ENCODE data around the gene ZC3HAV1L.
"Not testable (repeated sequence)": the region's sequence is repeated elsewhere in the genome, so short reads cannot be mapped to it uniquely, and the experiment has no call there.

ZC3HAV1L gene

GRCh38 chr7:139054656-139055055, 18.8 kb upstream of the ZC3HAV1L start:
- H3K18ac ChIP-seq (ENCODE audit: low read length); DNase-seq (ENCODE audit: low spot score); H3K14ac ChIP-seq (ENCODE audit: low read length); H3K4me1 ChIP-seq (ENCODE audit: control insufficient read depth in 2 of 2, insufficient read depth in 1 of 2, low read depth in 1 of 2, low read length in 2 of 2); H3K4ac ChIP-seq (ENCODE audit: low read length); H3K23ac ChIP-seq (ENCODE audit: low read depth, low read length, poor library complexity); H3K27me3 ChIP-seq (ENCODE audit: control insufficient read depth in 3 of 3, insufficient read depth in 3 of 3, low read depth in 1 of 3, low read length in 3 of 3); H3K4me2 ChIP-seq (ENCODE audit: insufficient read depth, low read length, poor library complexity, severe bottlenecking); H2BK120ac ChIP-seq (ENCODE audit: low read depth, low read length); H3K27ac ChIP-seq (replicated peaks; ENCODE audit: low read length); H2BK12ac ChIP-seq (ENCODE audit: low read length); H4K8ac ChIP-seq (ENCODE audit: low read depth, low read length); H2BK15ac ChIP-seq (ENCODE audit: low read length); H3K79me1 ChIP-seq (ENCODE audit: low read depth, low read length); H3K4me3 ChIP-seq (ENCODE audit: low read length in 2 of 2); H3K9me3 ChIP-seq (replicated peaks in 1 of 2; ENCODE audit: control insufficient read depth in 2 of 2, insufficient read depth in 1 of 2, low read depth in 1 of 2, low read length in 2 of 2); H2AFZ ChIP-seq (ENCODE audit: low read length); H2BK5ac ChIP-seq (ENCODE audit: low read length); H4K91ac ChIP-seq (ENCODE audit: low read depth, low read length, poor library complexity); H2AK5ac ChIP-seq (ENCODE audit: low read depth, low read length); H3K9ac ChIP-seq (ENCODE audit: low read depth, low read length, poor library complexity): not testable (repeated sequence)
- peaks cover 0 to 65% of the 10 kb centered on the region in 2 donors for H3K36me3 ChIP-seq (replicated peaks in 1 of 2; ENCODE audit: control insufficient read depth in 2 of 2, insufficient read depth in 2 of 2, low read length in 2 of 2)
- no CpG with 5 or more reads among the region's 14 CpGs for WGBS, 2 donors (ENCODE audit: extremely low coverage in 2 of 2, insufficient read length in 2 of 2, insufficient replicate concordance in 1 of 2)

DNA sequence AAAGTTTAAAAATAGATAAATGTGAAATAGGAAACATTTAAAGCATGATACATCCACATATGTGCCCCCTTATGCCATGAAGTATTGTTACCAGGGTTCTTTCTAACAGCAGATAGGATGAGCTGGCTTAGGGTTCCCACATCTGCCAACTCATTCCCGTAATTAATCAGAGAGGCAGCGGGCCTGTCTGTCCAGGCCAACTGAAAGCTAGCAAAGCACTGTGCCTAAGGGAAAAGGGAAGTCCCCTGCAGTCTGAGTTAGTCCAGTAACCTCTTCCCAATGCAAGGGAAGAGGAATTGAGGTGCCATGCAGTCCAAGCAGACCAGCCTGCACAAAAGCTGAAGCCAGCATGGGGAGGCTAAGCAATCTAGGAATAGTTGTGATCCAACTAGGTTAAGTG, 18.3 kb upstream of the ZC3HAV1L start:
- no peaks in the 10 kb centered on the region for H3K79me1 ChIP-seq (ENCODE audit: low read depth, low read length)
- no CpG with 5 or more reads among the region's 2 CpGs for WGBS, 2 donors (ENCODE audit: extremely low coverage in 2 of 2, insufficient read length in 2 of 2, insufficient replicate concordance in 1 of 2)
- H2AK5ac ChIP-seq (ENCODE audit: low read depth, low read length) = no peak overlapping the region
- no peak overlapping the region for H2BK120ac ChIP-seq (ENCODE audit: low read depth, low read length)
- H2BK12ac ChIP-seq (ENCODE audit: low read length) = no peak overlapping the region
- no peak overlapping the region for H2AFZ ChIP-seq (ENCODE audit: low read length)
- no peak overlapping the region for H3K18ac ChIP-seq (ENCODE audit: low read length)
- H3K27ac ChIP-seq (replicated peaks; ENCODE audit: low read length) = no peak overlapping the region
- no peak overlapping the region for H4K8ac ChIP-seq (ENCODE audit: low read depth, low read length)
- no peak for DNase-seq (ENCODE audit: low spot score)
- H2BK5ac ChIP-seq (ENCODE audit: low read length) = no peak overlapping the region
- no peak overlapping the region for H3K14ac ChIP-seq (ENCODE audit: low read length)
- H2BK15ac ChIP-seq (ENCODE audit: low read length) = no peak overlapping the region
- no peak overlapping the region for H3K4me3 ChIP-seq (ENCODE audit: low read length in 2 of 2)
- H3K4ac ChIP-seq (ENCODE audit: low read length) = no peak overlapping the region
- H3K23ac ChIP-seq (ENCODE audit: low read depth, low read length, poor library complexity) = no peak overlapping the region
- H3K4me1 ChIP-seq (ENCODE audit: control insufficient read depth in 2 of 2, insufficient read depth in 1 of 2, low read depth in 1 of 2, low read length in 2 of 2) = peaks cover 0 to 2% of the 10 kb centered on the region in 2 donors
- no peak overlapping the region for H3K4me2 ChIP-seq (ENCODE audit: insufficient read depth, low read length, poor library complexity, severe bottlenecking)
- H4K91ac ChIP-seq (ENCODE audit: low read depth, low read length, poor library complexity) = no peak overlapping the region
- no peak overlapping the region for H3K9ac ChIP-seq (ENCODE audit: low read depth, low read length, poor library complexity)
- no peaks in the 10 kb centered on the region for H3K27me3 ChIP-seq (ENCODE audit: control insufficient read depth in 3 of 3, insufficient read depth in 3 of 3, low read depth in 1 of 3, low read length in 3 of 3)
- H3K36me3 ChIP-seq (replicated peaks in 1 of 2; ENCODE audit: control insufficient read depth in 2 of 2, insufficient read depth in 2 of 2, low read length in 2 of 2) = peaks cover 0 to 69% of the 10 kb centered on the region in 2 donors
- H3K9me3 ChIP-seq (replicated peaks in 1 of 2; ENCODE audit: control insufficient read depth in 2 of 2, insufficient read depth in 1 of 2, low read depth in 1 of 2, low read length in 2 of 2) = no peaks in the 10 kb centered on the region

DNA sequence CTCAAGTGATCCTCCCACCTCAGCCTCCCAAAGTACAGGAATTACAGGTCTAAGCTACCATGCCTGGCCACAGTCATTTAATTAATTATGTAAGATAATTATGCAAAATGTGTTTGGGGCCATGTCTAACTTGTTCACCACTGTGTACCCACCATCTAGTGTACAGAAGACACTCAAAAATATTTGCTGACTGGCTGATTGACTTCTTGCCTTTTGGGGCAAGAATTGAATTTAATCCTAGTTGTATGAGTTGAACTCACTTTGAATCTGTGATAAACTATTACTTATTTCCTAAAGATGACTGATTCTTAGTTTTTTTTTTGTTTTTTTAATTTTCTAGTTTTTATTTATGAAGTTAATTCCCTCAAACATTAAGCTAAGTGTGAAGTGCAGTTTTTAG, 15.8 kb upstream of the ZC3HAV1L start:
- peaks cover 0 to 72% of the 10 kb centered on the region in 2 donors for H3K36me3 ChIP-seq (replicated peaks in 1 of 2; ENCODE audit: control insufficient read depth in 2 of 2, insufficient read depth in 2 of 2, low read length in 2 of 2)
- H3K79me1 ChIP-seq (ENCODE audit: low read depth, low read length) = no peaks in the 10 kb centered on the region

DNA sequence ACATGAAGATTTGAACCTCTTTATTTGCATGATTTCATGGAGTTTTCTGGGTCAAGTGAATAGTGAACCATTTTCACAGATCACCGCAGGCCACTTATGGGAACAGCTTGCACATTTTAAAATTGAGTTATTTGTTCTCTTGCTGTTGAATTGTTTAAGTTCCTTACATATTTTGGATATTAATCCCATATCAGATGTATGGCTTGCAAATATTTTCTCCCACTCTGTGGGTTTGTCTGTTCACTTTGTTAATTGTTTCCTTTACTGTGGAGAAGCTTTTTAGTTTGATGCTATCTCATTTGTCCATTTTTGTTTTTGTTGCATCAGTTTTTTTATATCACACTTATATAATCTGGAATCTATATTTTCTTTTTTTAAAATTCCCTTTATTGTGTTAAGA, 14.1 kb upstream of the ZC3HAV1L start:
- WGBS, 2 donors (ENCODE audit: extremely low coverage in 2 of 2, insufficient read length in 2 of 2, insufficient replicate concordance in 1 of 2) = no CpG with 5 or more reads among the region's 1 CpG
- no peak for DNase-seq (ENCODE audit: low spot score)
- Histone ChIP-seq H4K91ac (ENCODE audit: low read depth, low read length, poor library complexity) (no peak overlapping the region), H3K23ac (ENCODE audit: low read depth, low read length, poor library complexity) (no peak overlapping the region), H3K9ac (ENCODE audit: low read depth, low read length, poor library complexity) (no peak overlapping the region), H3K14ac (ENCODE audit: low read length) (no peak overlapping the region), H3K27me3 (ENCODE audit: control insufficient read depth in 3 of 3, insufficient read depth in 3 of 3, low read depth in 1 of 3, low read length in 3 of 3) (no peaks in the 10 kb centered on the region), H3K27ac (replicated peaks; ENCODE audit: low read length) (no peak overlapping the region), H3K4ac (ENCODE audit: low read length) (no peak overlapping the region), H2AFZ (ENCODE audit: low read length) (no peak overlapping the region), H2BK15ac (ENCODE audit: low read length) (no peak overlapping the region), H3K4me2 (ENCODE audit: insufficient read depth, low read length, poor library complexity, severe bottlenecking) (no peak overlapping the region), H3K36me3 (replicated peaks in 1 of 2; ENCODE audit: control insufficient read depth in 2 of 2, insufficient read depth in 2 of 2, low read length in 2 of 2) (peaks cover 0 to 80% of the 10 kb centered on the region in 2 donors), H3K18ac (ENCODE audit: low read length) (no peak overlapping the region), H3K9me3 (replicated peaks in 1 of 2; ENCODE audit: control insufficient read depth in 2 of 2, insufficient read depth in 1 of 2, low read depth in 1 of 2, low read length in 2 of 2) (no peaks in the 10 kb centered on the region), H2BK5ac (ENCODE audit: low read length) (no peak overlapping the region), H3K4me3 (ENCODE audit: low read length in 2 of 2) (no peak overlapping the region), H3K4me1 (ENCODE audit: control insufficient read depth in 2 of 2, insufficient read depth in 1 of 2, low read depth in 1 of 2, low read length in 2 of 2) (peaks cover 0 to 2% of the 10 kb centered on the region in 2 donors), H4K8ac (ENCODE audit: low read depth, low read length) (no peak overlapping the region), H3K79me1 (ENCODE audit: low read depth, low read length) (no peaks in the 10 kb centered on the region), H2BK120ac (ENCODE audit: low read depth, low read length) (no peak overlapping the region), H2BK12ac (ENCODE audit: low read length) (no peak overlapping the region), H2AK5ac (ENCODE audit: low read depth, low read length) (no peak overlapping the region)

More for the DNA sequence above, 15.8 kb upstream of the ZC3HAV1L start:
- Histone ChIP-seq H3K4me2 (ENCODE audit: insufficient read depth, low read length, poor library complexity, severe bottlenecking) (no peak overlapping the region), H2AFZ (ENCODE audit: low read length) (no peak overlapping the region), H3K9ac (ENCODE audit: low read depth, low read length, poor library complexity) (no peak overlapping the region), H2BK15ac (ENCODE audit: low read length) (no peak overlapping the region), H4K91ac (ENCODE audit: low read depth, low read length, poor library complexity) (no peak overlapping the region), H2BK12ac (ENCODE audit: low read length) (no peak overlapping the region), H3K27ac (replicated peaks; ENCODE audit: low read length) (no peak overlapping the region), H3K4me3 (ENCODE audit: low read length in 2 of 2) (no peak overlapping the region), H4K8ac (ENCODE audit: low read depth, low read length) (no peak overlapping the region), H2BK120ac (ENCODE audit: low read depth, low read length) (no peak overlapping the region), H3K27me3 (ENCODE audit: control insufficient read depth in 3 of 3, insufficient read depth in 3 of 3, low read depth in 1 of 3, low read length in 3 of 3) (no peaks in the 10 kb centered on the region), H3K18ac (ENCODE audit: low read length) (no peak overlapping the region), H3K9me3 (replicated peaks in 1 of 2; ENCODE audit: control insufficient read depth in 2 of 2, insufficient read depth in 1 of 2, low read depth in 1 of 2, low read length in 2 of 2) (no peaks in the 10 kb centered on the region), H2BK5ac (ENCODE audit: low read length) (no peak overlapping the region), H3K4ac (ENCODE audit: low read length) (no peak overlapping the region), H3K23ac (ENCODE audit: low read depth, low read length, poor library complexity) (no peak overlapping the region), H3K14ac (ENCODE audit: low read length) (no peak overlapping the region), H2AK5ac (ENCODE audit: low read depth, low read length) (no peak overlapping the region), H3K4me1 (ENCODE audit: control insufficient read depth in 2 of 2, insufficient read depth in 1 of 2, low read depth in 1 of 2, low read length in 2 of 2) (no peaks in the 10 kb centered on the region)
- DNase-seq (ENCODE audit: low spot score) = no peak
